KMS-11 (cell line): ENCODE data around the gene PPM1E.

Source experiments
- H2AFZ ChIP-seq: fragments of 200-600 bp; sonication (generic); 2 replicates; pipeline ENCODE4 v1.6.1; 2016; ENCODE audit warnings: antibody characterized with exemption, mixed run types, low read depth
- H3K27ac ChIP-seq: fragments of 200-600 bp; sonication (generic); 2 replicates; pipeline ENCODE4 v1.6.1; 2016; ENCODE audit warnings: mild to moderate bottlenecking, mixed run types
- H3K27me3 ChIP-seq: fragments of 200-600 bp; sonication (generic); 2 replicates; pipeline ENCODE4 v1.6.1; 2017; ENCODE audit warnings: mild to moderate bottlenecking, low read depth, mixed run types, moderate library complexity; ENCODE audit not compliant: insufficient read depth
- H3K36me3 ChIP-seq: fragments of 200-600 bp; sonication (generic); 2 replicates; pipeline ENCODE4 v1.6.1; 2017; ENCODE audit warnings: mild to moderate bottlenecking, mixed run types; ENCODE audit not compliant: insufficient read depth
- H3K4me1 ChIP-seq: fragments of 200-600 bp; sonication (generic); 2 replicates; pipeline ENCODE4 v1.6.1; 2016; ENCODE audit warnings: mild to moderate bottlenecking, low read depth, mixed run types; ENCODE audit not compliant: poor library complexity, severe bottlenecking
- H3K4me2 ChIP-seq: fragments of 200-600 bp; sonication (generic); 2 replicates; pipeline ENCODE4 v1.7.0; 2016; ENCODE audit warnings: mild to moderate bottlenecking, mixed run types
- H3K4me3 ChIP-seq: fragments of 200-600 bp; sonication (generic); IDR thresholded peaks from 2 replicates; pipeline ENCODE4 v1.6.1; 2017; ENCODE audit warnings: low read depth, low read length, mixed read lengths; ENCODE audit not compliant: insufficient read depth
- H3K79me2 ChIP-seq: fragments of 200-600 bp; sonication (generic); 2 replicates; pipeline ENCODE4 v1.6.1; 2016; ENCODE audit warnings: low read depth, mixed run types; ENCODE audit not compliant: insufficient read depth
- H3K9ac ChIP-seq: fragments of 200-600 bp; sonication (generic); 2 replicates; pipeline ENCODE4 v1.6.1; 2016; ENCODE audit warnings: mild to moderate bottlenecking, mixed run types
- H4K20me1 ChIP-seq: fragments of 200-600 bp; sonication (generic); 2 replicates; pipeline ENCODE4 v1.6.1; 2016; ENCODE audit warnings: mild to moderate bottlenecking, mixed run types; ENCODE audit not compliant: insufficient read depth
- CTCF ChIP-seq: fragments of 200-600 bp; sonication (generic); conservative IDR thresholded peaks from 2 replicates; pipeline ENCODE4 v1.6.1; 2017; ENCODE audit warnings: low read depth, mild to moderate bottlenecking, antibody characterized with exemption, low read length, moderate library complexity, mixed read lengths

Gene PPM1E

GRCh38 chr17:58999500-58999899, 243.8 kb downstream of the PPM1E start:
- Histone ChIP-seq H3K36me3 (no peaks in the 10 kb centered on the region), H3K79me2 (no peaks in the 10 kb centered on the region), H4K20me1 (no peaks in the 10 kb centered on the region), H3K4me1 (peaks cover 3% of the 10 kb centered on the region), H3K4me2 (no peak overlapping the region), H3K27me3 (no peaks in the 10 kb centered on the region), H3K27ac (no peak overlapping the region), H3K9ac (no peak overlapping the region), H3K4me3 (no peak overlapping the region), H2AFZ (no peak overlapping the region)
- TF ChIP-seq CTCF = no peak

- H3K4me2 ChIP-seq = no peak overlapping the region
- H3K27me3 ChIP-seq = no peaks in the 10 kb centered on the region
- H3K36me3 ChIP-seq = no peaks in the 10 kb centered on the region
- no peak for TF ChIP-seq CTCF
- no peak overlapping the region for H3K4me3 ChIP-seq
- H3K4me1 ChIP-seq = peaks cover 7% of the 10 kb centered on the region
- H3K27ac ChIP-seq = no peak overlapping the region
- H4K20me1 ChIP-seq = no peaks in the 10 kb centered on the region
- H3K79me2 ChIP-seq = no peaks in the 10 kb centered on the region
- H3K9ac ChIP-seq = no peak overlapping the region
- H2AFZ ChIP-seq = no peak overlapping the region
These were observed 244.4 kb downstream of the PPM1E start for GRCh38 chr17:59000022-59000421.

GRCh38 chr17:59001158-59001814, 245.6 kb downstream of the PPM1E start:
- H2AFZ ChIP-seq = no peak overlapping the region
- no peak overlapping the region for H3K9ac ChIP-seq
- H3K4me2 ChIP-seq = no peak overlapping the region

GRCh38 chr17:59002126-59002525, 246.5 kb downstream of the PPM1E start:
- Histone ChIP-seq H3K27me3 (no peaks in the 10 kb centered on the region), H3K27ac (no peak overlapping the region), H3K4me3 (no peak overlapping the region), H3K4me2 (no peak overlapping the region), H2AFZ (no peak overlapping the region), H4K20me1 (no peaks in the 10 kb centered on the region), H3K79me2 (no peaks in the 10 kb centered on the region), H3K4me1 (peaks cover 7% of the 10 kb centered on the region), H3K9ac (no peak overlapping the region), H3K36me3 (no peaks in the 10 kb centered on the region)
- TF ChIP-seq CTCF = no peak

More at GRCh38 chr17:59001158-59001814, 245.6 kb downstream of the PPM1E start:
- Histone ChIP-seq H3K4me1 (peaks cover 7% of the 10 kb centered on the region), H3K36me3 (no peaks in the 10 kb centered on the region), H4K20me1 (no peaks in the 10 kb centered on the region), H3K27ac (no peak overlapping the region), H3K27me3 (no peaks in the 10 kb centered on the region), H3K79me2 (no peaks in the 10 kb centered on the region), H3K4me3 (no peak overlapping the region)
- no peak for TF ChIP-seq CTCF
